ENCODE data around the gene CCDC184.

DNA sequence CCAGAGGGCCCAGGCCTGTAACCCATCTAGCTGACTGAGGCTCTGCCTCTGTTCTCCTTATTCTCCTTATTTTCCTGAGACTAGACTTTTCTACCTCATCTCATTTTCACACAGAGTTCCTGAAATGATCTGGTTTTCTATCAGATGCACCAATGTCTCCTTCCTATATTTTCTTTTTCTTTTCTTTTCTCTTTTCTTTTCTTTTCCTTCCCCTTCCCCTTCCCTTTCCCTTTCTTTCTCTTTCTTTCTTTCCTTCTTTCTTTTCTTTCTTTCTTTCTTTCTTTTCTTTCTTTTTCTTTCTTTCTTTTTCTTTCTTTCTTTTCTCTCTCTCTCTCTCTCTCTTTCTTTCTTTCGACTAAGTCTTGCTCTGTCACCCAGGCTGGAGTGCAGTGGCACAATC, 3.0 kb upstream of the CCDC184 start:
- TF ChIP-seq MXI1 (IDR thresholded peaks at IDR 0.05; ENCODE audit: borderline replicate concordance, low read depth, low read length): no peak
- no peak for TF ChIP-seq ATF7 (IDR thresholded peaks at IDR 0.05)
- no peak for TF ChIP-seq ATF7 (CRISPR knock-in tag; IDR thresholded peaks at IDR 0.05)
- no peak for TF ChIP-seq EP300 (IDR thresholded peaks at IDR 0.05; ENCODE audit: low read depth in 2 of 2, low read length in 2 of 2)
- no peak for TF ChIP-seq EP300 (CRISPR knock-in tag; IDR thresholded peaks at IDR 0.05; ENCODE audit: borderline replicate concordance)
- TF ChIP-seq CEBPB (IDR thresholded peaks at IDR 0.05; ENCODE audit: borderline replicate concordance, low read depth, low read length): no peak
